K562 (cell line): ENCODE measurements around the gene SLC38A7. TPM values are rescaled to one million over a fixed set of nuclear protein-coding genes. Genes with fewer than 3 reads are reported as not detected.

ENCODE experiments used
- polyA plus RNA-seq, 8 experiments: library from polyadenylated mRNA; depleted of rRNA in 4 of 8; stranded (reverse) in 5 of 8; unstranded in 3 of 8; fragments of >200 nt; fragmentation: Nextera tagmentation in 2 of 8; fragmentation: Illumina TruSeq in 1 of 8; extraction: Ambion mirVana in 2 of 8; extraction: Trizol in 1 of 8; gene quantifications; 2 replicates each; pipeline versions ENCODE4 v1.2.1 to v1.2.3, GENCODE V29; 2011 to 2014; ENCODE audit warnings: inconsistent platforms in 1 of 8, missing spikeins in 1 of 8
- total RNA-seq, 7 experiments: library from RNA; depleted of rRNA in 6 of 7; stranded (reverse); fragments of >200 nt in 6 of 7; fragmentation: Illumina TruSeq in 2 of 7; extraction: Trizol in 2 of 7; gene quantifications; 2 replicates each; pipeline versions ENCODE4 v1.2.1 to v1.2.3, GENCODE V29; 2011 to 2021; ENCODE audit warnings: low replicate concordance in 1 of 7
- TF ChIP-seq, protein P1 (sequence below): fragments of 250-450 bp; sonication (Bioruptor Pico); IDR thresholded peaks from 2 replicates; pipeline ENCODE4 v1.8.0; 2021; ENCODE audit warnings: moderate library complexity, mild to moderate bottlenecking, inconsistent platforms

SLC38A7 gene
- total and polyA plus RNA-seq, 9 of the 15 experiments (the other 6 are each of a cell fraction or from before 2014, with no cell fraction given) = 2.7 to 12.2 (median 6.5) TPM

DNA sequence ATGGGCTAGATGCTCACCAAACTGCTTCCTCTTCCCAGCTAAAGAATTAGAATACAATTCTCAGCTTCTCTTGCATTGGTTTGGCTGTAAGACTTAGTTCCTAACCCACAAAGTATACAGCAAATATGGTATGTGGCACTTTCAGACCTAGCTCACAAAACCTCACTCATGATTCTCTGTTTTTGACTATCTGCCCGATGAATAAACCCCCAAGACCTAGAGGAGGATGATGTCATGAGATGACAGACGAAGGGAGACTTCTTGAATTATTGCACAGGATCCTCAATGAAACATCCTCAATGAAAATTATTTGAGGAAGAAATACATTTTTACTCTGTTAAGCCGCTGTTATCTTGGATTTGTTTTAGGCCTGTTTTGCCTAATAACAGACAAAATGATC is 69.3 kb downstream of the SLC38A7 start (continued):
- TF ChIP-seq, protein P1, sequence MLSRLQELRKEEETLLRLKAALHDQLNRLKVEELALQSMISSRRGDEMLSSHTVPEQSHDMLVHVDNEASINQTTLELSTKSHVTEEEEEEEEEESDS (CRISPR knock-in tag) = no peak

Other genes with a start within 250 kb of the SLC38A7 start
- 0.18 and 0.37 TPM in 2 replicates for gene NDRG4, start 184.6 kb downstream of the SLC38A7 start, total RNA-seq (2014; rRNA removed)
- gene NDRG4, start 184.6 kb downstream of the SLC38A7 start, total RNA-seq (2014; rRNA removed; fragmentation: Illumina TruSeq; extraction: Trizol) = 0.22 and 0.62 TPM in 2 replicates
- 0.14 and 0.26 TPM in 2 replicates for gene NDRG4, start 184.6 kb downstream of the SLC38A7 start, total RNA-seq (2015; rRNA removed; fragmentation: Illumina TruSeq; extraction: Trizol)
- 0.85 and 0.95 TPM in 2 replicates for gene NDRG4, start 184.6 kb downstream of the SLC38A7 start, total RNA-seq (2021)
- 0.24 and 0.61 TPM in 2 replicates for gene NDRG4, start 184.6 kb downstream of the SLC38A7 start, polyA plus RNA-seq (2011; rRNA removed)
- gene NDRG4, start 184.6 kb downstream of the SLC38A7 start, polyA plus RNA-seq (2014; fragmentation: Illumina TruSeq; extraction: Trizol) = 0.14 and 0.28 TPM in 2 replicates
- gene NDRG4, start 184.6 kb downstream of the SLC38A7 start, polyA plus RNA-seq (2014; fragmentation: Nextera tagmentation; extraction: Ambion mirVana) = under 1 TPM; 0.06 to 0.07 TPM
- gene NDRG4, start 184.6 kb downstream of the SLC38A7 start, polyA plus RNA-seq (2014; rRNA removed) = 0.53 and 0.81 TPM in 2 replicates
- gene SETD6, start 169.3 kb downstream of the SLC38A7 start, total RNA-seq (2014; rRNA removed) = 28.1 and 33.9 TPM in 2 replicates
- gene SETD6, start 169.3 kb downstream of the SLC38A7 start, total RNA-seq (2014; rRNA removed; fragmentation: Illumina TruSeq; extraction: Trizol) = 19.8 and 21.4 TPM in 2 replicates
- gene SETD6, start 169.3 kb downstream of the SLC38A7 start, total RNA-seq (2015; rRNA removed; fragmentation: Illumina TruSeq; extraction: Trizol) = 19.3 and 20.2 TPM in 2 replicates
- 24.4 and 28.5 TPM in 2 replicates for gene SETD6, start 169.3 kb downstream of the SLC38A7 start, total RNA-seq (2021)
- gene SETD6, start 169.3 kb downstream of the SLC38A7 start, polyA plus RNA-seq (2011; rRNA removed) = 23.7 and 29.2 TPM in 2 replicates
- 18.3 and 19.3 TPM in 2 replicates for gene SETD6, start 169.3 kb downstream of the SLC38A7 start, polyA plus RNA-seq (2014; fragmentation: Illumina TruSeq; extraction: Trizol)
- gene SETD6, start 169.3 kb downstream of the SLC38A7 start, polyA plus RNA-seq (2014; fragmentation: Nextera tagmentation; extraction: Ambion mirVana) = 1 to 10 TPM; 9.2 to 9.6 TPM
- 37.2 and 40.9 TPM in 2 replicates for gene SETD6, start 169.3 kb downstream of the SLC38A7 start, polyA plus RNA-seq (2014; rRNA removed)
- 160 and 215 TPM in 2 replicates for gene CNOT1, start 54.9 kb downstream of the SLC38A7 start, total RNA-seq (2014; rRNA removed)
- 220 and 225 TPM in 2 replicates for gene CNOT1, start 54.9 kb downstream of the SLC38A7 start, total RNA-seq (2014; rRNA removed; fragmentation: Illumina TruSeq; extraction: Trizol)
- gene CNOT1, start 54.9 kb downstream of the SLC38A7 start, total RNA-seq (2015; rRNA removed; fragmentation: Illumina TruSeq; extraction: Trizol) = 270 and 271 TPM in 2 replicates
- 207 and 239 TPM in 2 replicates for gene CNOT1, start 54.9 kb downstream of the SLC38A7 start, total RNA-seq (2021)
- gene CNOT1, start 54.9 kb downstream of the SLC38A7 start, polyA plus RNA-seq (2011; rRNA removed) = 215 and 229 TPM in 2 replicates
- gene CNOT1, start 54.9 kb downstream of the SLC38A7 start, polyA plus RNA-seq (2014; fragmentation: Illumina TruSeq; extraction: Trizol) = 251 and 269 TPM in 2 replicates
- 100 to 1,000 TPM; 142 to 164 TPM for gene CNOT1, start 54.9 kb downstream of the SLC38A7 start, polyA plus RNA-seq (2014; fragmentation: Nextera tagmentation; extraction: Ambion mirVana)
- gene CNOT1, start 54.9 kb downstream of the SLC38A7 start, polyA plus RNA-seq (2014; rRNA removed) = 110 and 160 TPM in 2 replicates
- gene GOT2, start 49.5 kb upstream of the SLC38A7 start, total RNA-seq (2014; rRNA removed) = 76.5 and 92.9 TPM in 2 replicates
- 80.2 and 85.4 TPM in 2 replicates for gene GOT2, start 49.5 kb upstream of the SLC38A7 start, total RNA-seq (2014; rRNA removed; fragmentation: Illumina TruSeq; extraction: Trizol)
- 60.4 and 64.7 TPM in 2 replicates for gene GOT2, start 49.5 kb upstream of the SLC38A7 start, total RNA-seq (2015; rRNA removed; fragmentation: Illumina TruSeq; extraction: Trizol)
- 149 and 157 TPM in 2 replicates for gene GOT2, start 49.5 kb upstream of the SLC38A7 start, total RNA-seq (2021)
- 43.1 and 58.9 TPM in 2 replicates for gene GOT2, start 49.5 kb upstream of the SLC38A7 start, polyA plus RNA-seq (2011; rRNA removed)
- gene GOT2, start 49.5 kb upstream of the SLC38A7 start, polyA plus RNA-seq (2014; fragmentation: Illumina TruSeq; extraction: Trizol) = 170 and 190 TPM in 2 replicates
- gene GOT2, start 49.5 kb upstream of the SLC38A7 start, polyA plus RNA-seq (2014; fragmentation: Nextera tagmentation; extraction: Ambion mirVana) = 10 to 100 TPM; 81.8 to 83.8 TPM
- 63.8 and 70.1 TPM in 2 replicates for gene GOT2, start 49.5 kb upstream of the SLC38A7 start, polyA plus RNA-seq (2014; rRNA removed)